Retinal pigment epithelial cell (primary cell): ENCODE data around the gene TMOD4.
"Not testable (repeated sequence)": the region's sequence is repeated elsewhere in the genome, so short reads cannot be mapped to it uniquely, and the experiment has no call there.

ENCODE experiments used
- DNase-seq: peaks from one replicate; pipeline ENCODE4 v3.0.0-alpha.2; 2010; ENCODE audit warnings: low read depth
- H3K4me3 ChIP-seq: 2 replicates; pipeline ENCODE4 v1.5.1; 2011; ENCODE audit warnings: mild to moderate bottlenecking, low read length, control low read depth, moderate library complexity
- TF ChIP-seq, protein P1 (sequence below): conservative IDR thresholded peaks from 2 replicates; pipeline ENCODE4 v1.5.1; 2011; ENCODE audit warnings: low read depth, low read length, control low read depth, inconsistent platforms

The TMOD4 gene

DNA sequence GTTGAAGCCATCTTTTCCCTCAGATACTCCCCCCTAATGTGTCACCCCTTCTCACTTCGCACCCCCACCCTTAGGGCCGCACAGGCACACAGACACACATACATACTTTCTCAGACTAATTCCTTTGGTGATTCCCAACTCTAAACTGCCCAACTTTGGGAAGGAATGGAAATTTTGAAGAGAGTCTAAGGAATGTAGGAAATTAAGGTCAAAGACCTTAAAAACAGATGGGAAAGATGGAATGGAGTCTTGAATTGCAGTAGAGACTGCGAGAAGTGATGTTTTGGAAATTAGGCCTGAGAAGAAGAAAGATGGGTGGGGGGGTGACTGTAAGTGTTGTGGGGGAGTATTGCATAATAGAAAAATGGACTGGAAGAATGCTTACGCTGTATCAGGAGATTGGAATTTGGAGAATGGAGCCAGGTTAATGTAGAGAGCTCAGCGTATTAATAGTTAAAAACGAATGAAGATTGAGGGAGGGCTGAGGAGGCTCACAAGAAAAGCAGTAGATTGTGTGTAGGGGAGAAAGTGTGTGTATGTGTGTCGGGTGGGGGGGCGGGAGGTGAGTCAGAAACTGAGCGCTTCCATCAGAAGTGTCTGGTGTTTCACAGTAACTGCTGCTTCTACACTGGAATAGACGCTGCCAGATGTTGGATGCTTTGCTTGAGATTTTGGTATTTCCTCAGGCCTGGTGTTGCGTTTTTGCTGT is 24.2 kb upstream of the TMOD4 start:
- TF ChIP-seq, protein P1, sequence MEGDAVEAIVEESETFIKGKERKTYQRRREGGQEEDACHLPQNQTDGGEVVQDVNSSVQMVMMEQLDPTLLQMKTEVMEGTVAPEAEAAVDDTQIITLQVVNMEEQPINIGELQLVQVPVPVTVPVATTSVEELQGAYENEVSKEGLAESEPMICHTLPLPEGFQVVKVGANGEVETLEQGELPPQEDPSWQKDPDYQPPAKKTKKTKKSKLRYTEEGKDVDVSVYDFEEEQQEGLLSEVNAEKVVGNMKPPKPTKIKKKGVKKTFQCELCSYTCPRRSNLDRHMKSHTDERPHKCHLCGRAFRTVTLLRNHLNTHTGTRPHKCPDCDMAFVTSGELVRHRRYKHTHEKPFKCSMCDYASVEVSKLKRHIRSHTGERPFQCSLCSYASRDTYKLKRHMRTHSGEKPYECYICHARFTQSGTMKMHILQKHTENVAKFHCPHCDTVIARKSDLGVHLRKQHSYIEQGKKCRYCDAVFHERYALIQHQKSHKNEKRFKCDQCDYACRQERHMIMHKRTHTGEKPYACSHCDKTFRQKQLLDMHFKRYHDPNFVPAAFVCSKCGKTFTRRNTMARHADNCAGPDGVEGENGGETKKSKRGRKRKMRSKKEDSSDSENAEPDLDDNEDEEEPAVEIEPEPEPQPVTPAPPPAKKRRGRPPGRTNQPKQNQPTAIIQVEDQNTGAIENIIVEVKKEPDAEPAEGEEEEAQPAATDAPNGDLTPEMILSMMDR = no peak
- H3K4me3 ChIP-seq = peak overlapping the region; percentile 100
- DNase-seq = peak; percentile 66

DNA sequence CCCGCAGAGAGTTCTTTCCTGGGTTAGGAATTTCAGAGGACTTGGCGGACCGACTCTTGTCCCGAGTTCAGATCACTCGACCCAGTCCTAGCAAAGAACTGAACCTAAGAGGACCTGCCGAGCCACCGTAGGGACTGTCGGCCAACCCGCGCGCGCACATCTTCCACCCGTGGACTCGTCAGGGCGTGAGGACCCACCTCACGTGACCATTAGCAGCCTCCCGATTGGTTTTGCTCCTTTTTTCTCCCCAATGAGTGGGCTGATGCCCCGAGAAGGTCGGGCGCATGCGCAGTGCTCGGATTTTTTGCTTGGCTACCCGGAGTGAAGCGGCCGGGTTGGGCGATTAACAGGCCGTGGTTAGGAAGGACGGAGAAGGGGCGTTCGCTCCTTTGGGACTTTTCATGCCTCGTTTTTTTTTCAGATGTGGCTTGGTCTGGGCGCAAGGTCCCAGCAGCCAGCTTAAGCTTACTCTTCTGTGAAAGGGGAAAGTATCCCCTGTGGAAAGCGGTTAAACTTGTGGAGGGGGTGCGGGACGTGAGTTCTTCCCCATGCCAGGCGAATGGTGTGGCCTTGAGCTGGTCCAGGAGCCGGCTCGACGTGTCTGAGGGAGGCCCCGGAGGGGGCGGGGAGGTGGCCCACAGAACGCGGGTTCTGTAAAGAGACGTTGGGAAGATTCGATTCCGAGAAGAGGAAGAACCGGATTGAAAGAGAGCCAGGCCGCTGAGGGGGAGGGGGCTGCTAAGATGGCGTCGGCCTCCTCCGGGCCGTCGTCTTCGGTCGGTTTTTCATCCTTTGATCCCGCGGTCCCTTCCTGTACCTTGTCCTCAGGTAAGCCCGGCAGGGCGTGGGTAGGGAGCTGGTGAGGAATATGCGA is 22.7 kb upstream of the TMOD4 start, which contains the start of gene PIP5K1A:
Gene PIP5K1A (plus strand): TSS at position 299 of the 874 bp plus-strand sequence. CDS start 445 bp downstream, at position 744.
- H3K4me3 ChIP-seq = peak within 1 kb of the TSS; percentile 100
- TF ChIP-seq, protein P1 = no peak
- peak; percentile 85 for DNase-seq

DNA sequence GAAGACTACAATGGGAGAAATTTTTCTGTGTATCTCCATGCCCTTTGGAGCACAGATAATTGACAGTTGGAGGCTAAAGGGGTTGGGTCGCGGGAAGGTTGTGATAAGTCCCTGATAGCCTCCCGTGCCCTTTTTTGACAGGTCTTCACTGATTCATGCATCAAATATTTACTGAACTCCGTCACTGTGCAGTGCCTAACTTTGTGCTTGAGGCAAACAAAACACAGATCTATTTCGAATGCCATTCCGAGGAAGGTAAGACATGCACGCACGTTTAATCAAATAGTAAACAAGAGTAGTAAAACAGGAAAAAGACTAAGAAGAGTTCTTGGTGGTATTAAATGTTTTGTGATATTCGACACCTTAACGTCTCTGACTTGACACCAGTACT is 22.1 kb upstream of the TMOD4 start:
- TF ChIP-seq, protein P1 = no peak
- DNase-seq = no peak
- H3K4me3 ChIP-seq = peak overlapping the region; percentile 100

DNA sequence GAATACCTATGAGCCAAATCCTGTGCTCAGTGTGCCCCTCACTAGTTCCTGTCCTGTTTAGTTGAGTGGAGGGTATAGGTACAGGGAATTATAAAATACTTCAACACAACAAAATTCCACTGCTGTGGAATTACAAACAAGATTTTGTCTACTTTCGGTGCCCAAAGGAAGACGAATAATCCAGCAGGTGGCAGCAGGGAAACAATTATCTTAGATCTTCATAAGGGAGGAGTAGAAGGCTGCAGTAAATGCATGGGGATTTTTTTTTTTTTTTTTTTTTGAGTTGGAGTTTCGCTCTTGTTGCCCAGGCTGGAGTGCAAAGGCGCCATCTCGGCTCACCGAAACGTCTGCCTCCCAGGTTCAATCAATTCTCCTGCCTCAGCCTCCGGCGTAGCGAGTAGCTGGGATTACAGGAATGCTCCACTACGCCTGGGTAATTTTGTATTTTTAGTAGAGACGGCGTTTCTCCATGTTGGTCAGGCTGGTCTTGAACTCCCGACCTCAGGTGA is 20.6 kb upstream of the TMOD4 start:
- TF ChIP-seq, protein P1 = peak; percentile 65
- H3K4me3 ChIP-seq = no peak overlapping the region
- DNase-seq = no peak

DNA sequence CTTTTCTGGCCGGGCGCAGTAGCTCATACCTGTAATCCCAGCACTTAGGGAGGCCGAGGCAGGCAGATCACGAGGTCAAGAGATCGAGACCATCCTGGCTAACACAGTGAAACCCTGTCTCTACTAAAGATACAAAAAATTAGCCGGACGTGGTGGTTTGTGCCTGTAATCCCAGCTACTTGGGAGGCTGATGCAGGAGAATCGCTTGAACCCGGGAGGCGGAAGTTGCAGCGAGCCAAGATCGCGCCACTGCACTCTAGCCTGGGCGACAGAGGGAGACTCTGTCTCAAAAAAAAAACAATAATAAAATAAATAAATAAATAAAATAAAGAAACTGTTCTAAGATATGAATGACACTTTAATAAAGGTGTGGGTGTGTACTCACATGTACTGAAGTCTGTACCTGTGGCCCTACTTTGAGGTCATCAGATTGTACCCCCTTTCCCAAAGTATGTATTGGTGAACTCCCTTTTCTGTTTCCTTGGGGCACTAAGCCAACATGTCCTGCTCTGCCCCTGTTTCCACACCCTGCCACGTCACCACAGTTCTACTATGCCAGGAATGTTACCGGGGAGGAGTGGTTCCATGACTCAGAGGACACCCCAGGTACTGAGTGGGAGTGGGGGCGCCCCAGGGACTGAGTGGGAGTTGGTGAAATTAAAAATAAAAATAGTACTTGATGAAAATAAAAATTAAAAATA is 19.3 kb upstream of the TMOD4 start:
- H3K4me3 ChIP-seq = not testable (repeated sequence)

DNA sequence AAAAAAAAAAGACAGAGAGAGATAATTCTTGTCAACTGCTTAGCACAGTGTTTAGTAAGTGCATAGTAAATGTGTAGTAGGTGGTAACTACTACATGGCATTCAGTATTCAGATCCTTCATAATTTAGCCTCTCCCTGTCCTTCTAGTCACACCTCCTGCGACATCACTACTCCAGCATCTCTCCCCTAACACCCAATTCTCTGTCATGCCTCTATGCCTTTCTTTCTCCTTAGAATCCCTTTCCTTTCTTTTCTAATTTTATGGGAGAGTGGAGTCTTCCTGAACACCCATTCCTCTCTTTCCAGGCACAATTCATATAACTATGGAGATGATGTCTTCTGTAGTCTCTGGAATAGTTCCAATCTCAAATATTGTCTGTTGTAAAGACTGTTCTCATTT is 18.1 kb upstream of the TMOD4 start:
- TF ChIP-seq, protein P1 = no peak
- DNase-seq = no peak
- H3K4me3 ChIP-seq = no peak overlapping the region

More for the DNA sequence above, 19.3 kb upstream of the TMOD4 start:
- peak; percentile 82 for DNase-seq

DNA sequence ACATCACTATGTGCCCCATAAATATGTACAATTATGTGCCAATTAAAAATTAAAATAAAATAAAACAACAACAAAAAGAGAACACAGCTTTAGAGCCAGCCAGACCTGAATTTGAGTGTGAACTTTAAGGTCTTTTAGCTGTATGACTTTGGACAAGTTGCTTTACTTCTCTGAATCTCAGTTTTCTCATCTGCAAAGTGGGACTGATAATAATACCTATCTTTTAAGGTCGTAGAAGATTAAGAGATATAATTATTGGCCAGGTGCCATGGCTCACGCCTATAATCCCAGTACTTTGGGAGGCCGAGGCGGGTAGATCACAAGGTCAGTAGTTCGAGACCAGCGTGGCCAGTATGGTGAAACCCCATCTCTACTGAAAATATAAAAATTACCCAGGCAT is 17.5 kb upstream of the TMOD4 start:
- no peak for DNase-seq
- TF ChIP-seq, protein P1 = no peak
- H3K4me3 ChIP-seq = no peak overlapping the region
